HG02678 (cell line): ENCODE measurements around the gene ARL16.

ENCODE experiments used
- ATAC-seq: cut with Tn5 transposase; IDR thresholded peaks from one replicate; pipeline ENCODE4 v1.9.1; 2021; ENCODE audit warnings: mild to moderate bottlenecking, moderate library complexity; ENCODE audit not compliant: unreplicated experiment

The ARL16 gene

GRCh38 chr17:81683584-81684441 is at the start of gene ARL16, which contains the start of gene HGS:
Gene ARL16, minus strand, starts transcription at chr17:81683797. Its CDS starts 44 bp downstream, at chr17:81683753.
Gene HGS, plus strand, starts transcription at chr17:81684011. Its CDS starts 56 bp downstream, at chr17:81684067.
- peak; percentile 93 for ATAC-seq

- no peak for ATAC-seq
Observed at GRCh38 chr17:81727324-81728031, 43.9 kb upstream of the ARL16 start.

GRCh38 chr17:81726004-81726403 is 42.4 kb upstream of the ARL16 start:
- ATAC-seq, result no peak

GRCh38 chr17:81725439-81725838 is 41.8 kb upstream of the ARL16 start:
- no peak for ATAC-seq

GRCh38 chr17:81723651-81724209 is 40.1 kb upstream of the ARL16 start:
- no peak for ATAC-seq

- no peak for ATAC-seq
Observed at GRCh38 chr17:81722184-81723120, 38.9 kb upstream of the ARL16 start.

GRCh38 chr17:81720267-81721071 is 36.9 kb upstream of the ARL16 start:
- ATAC-seq, result no peak

GRCh38 chr17:81719410-81720266 is 36.0 kb upstream of the ARL16 start:
- no peak for ATAC-seq

- no peak for ATAC-seq
Observed at GRCh38 chr17:81717766-81718089, 34.1 kb upstream of the ARL16 start.

GRCh38 chr17:81717049-81717765 is 33.6 kb upstream of the ARL16 start:
- no peak for ATAC-seq

GRCh38 chr17:81716674-81716996 is 33.0 kb upstream of the ARL16 start:
- ATAC-seq, result no peak

GRCh38 chr17:81715872-81716673 is 32.5 kb upstream of the ARL16 start:
- ATAC-seq, result no peak

- ATAC-seq, result no peak
Observed at GRCh38 chr17:81715107-81715871, 31.7 kb upstream of the ARL16 start.

GRCh38 chr17:81714412-81715106 is 31.0 kb upstream of the ARL16 start:
- no peak for ATAC-seq

GRCh38 chr17:81713556-81714411 is 30.2 kb upstream of the ARL16 start:
- ATAC-seq, result no peak
